CD14-positive monocyte (primary cell): ENCODE data around the gene CYP21A2. TPM values are rescaled to one million over a fixed set of nuclear protein-coding genes. Genes with fewer than 3 reads are reported as not detected.

Source experiments
- DNase-seq, 3 donors: peaks; one replicate each; pipeline ENCODE4 v3.0.0-alpha.2; 2011 to 2022
- H2AFZ ChIP-seq: 2 replicates; pipeline ENCODE4 v1.6.0; 2012; ENCODE audit warnings: mild to moderate bottlenecking, low read depth, low read length, inconsistent platforms; ENCODE audit not compliant: insufficient read depth, poor library complexity, severe bottlenecking
- H3K27ac ChIP-seq, 2 donors: 1 replicate in 1 of 2; 2 replicates in 1 of 2; pipeline ENCODE4 v1.5.1; 2012 to 2013; ENCODE audit warnings: low read length in 2 of 2, control low read depth in 1 of 2, inconsistent platforms in 1 of 2, low read depth in 1 of 2, mild to moderate bottlenecking in 1 of 2
- H3K27me3 ChIP-seq, 2 donors: one replicate each; pipeline versions ENCODE4 v1.6.0 to v1.6.1; 2011 to 2013; ENCODE audit warnings: low read length in 2 of 2; ENCODE audit not compliant: control insufficient read depth in 2 of 2, insufficient read depth in 2 of 2
- H3K36me3 ChIP-seq, 2 donors: replicated peaks in 1 of 2; 1 replicate in 1 of 2; 2 replicates in 1 of 2; pipeline versions ENCODE4 v1.5.1 to v1.6.1; 2012 to 2013; ENCODE audit warnings: low read length in 2 of 2, control low read depth in 1 of 2, inconsistent platforms in 1 of 2, mild to moderate bottlenecking in 1 of 2; ENCODE audit not compliant: insufficient read depth in 2 of 2, control insufficient read depth in 1 of 2
- H3K4me1 ChIP-seq, 2 donors: 1 replicate in 1 of 2; 2 replicates in 1 of 2; pipeline versions ENCODE4 v1.5.1 to v1.6.1; 2012 to 2013; ENCODE audit warnings: low read length in 2 of 2, control low read depth in 1 of 2, inconsistent platforms in 1 of 2, mild to moderate bottlenecking in 1 of 2, moderate library complexity in 1 of 2; ENCODE audit not compliant: insufficient read depth in 2 of 2, control insufficient read depth in 1 of 2
- H3K4me2 ChIP-seq: replicated peaks from 2 replicates; pipeline ENCODE3; 2012; ENCODE audit warnings: low read length, moderate library complexity, mild to moderate bottlenecking; ENCODE audit not compliant: poor library complexity, severe bottlenecking; ENCODE audit errors: extremely low read depth
- H3K4me3 ChIP-seq, 3 experiments: fragments of 200-600 bp in 1 of 3; sonication (generic) in 1 of 3; replicated peaks in 1 of 3; 1 replicate in 2 of 3; 2 replicates in 1 of 3; pipeline ENCODE4 v1.5.1; 2011 to 2013; ENCODE audit warnings: low read length in 3 of 3, mild to moderate bottlenecking in 3 of 3, control low read depth in 2 of 3, low read depth in 2 of 3, inconsistent platforms in 1 of 3, moderate library complexity in 1 of 3
- H3K79me2 ChIP-seq: 2 replicates; pipeline ENCODE4 v1.6.0; 2012; ENCODE audit warnings: mild to moderate bottlenecking, control low read depth, inconsistent platforms, low read length, moderate library complexity; ENCODE audit not compliant: insufficient read depth
- H3K9ac ChIP-seq: 2 replicates; pipeline ENCODE4 v1.6.0; 2017; ENCODE audit warnings: low read length, mild to moderate bottlenecking; ENCODE audit not compliant: insufficient read depth, poor library complexity, severe bottlenecking
- H3K9me3 ChIP-seq, 2 donors: replicated peaks in 1 of 2; 1 replicate in 1 of 2; 2 replicates in 1 of 2; pipeline versions ENCODE4 v1.5.1 to v1.6.1; 2012 to 2013; ENCODE audit warnings: low read length in 2 of 2, control low read depth in 1 of 2; ENCODE audit not compliant: control insufficient read depth in 1 of 2, insufficient read depth in 1 of 2
- H4K20me1 ChIP-seq: 2 replicates; pipeline ENCODE4 v1.6.0; 2012; ENCODE audit warnings: mild to moderate bottlenecking, low read length, control low read depth, moderate library complexity; ENCODE audit not compliant: insufficient read depth
- H3K27ac Mint-ChIP-seq, 7 donors: one replicate each; pipeline ENCODE4 v1.8.0; 2020; ENCODE audit warnings: mild to moderate bottlenecking in 7 of 7, mixed read lengths in 7 of 7, moderate library complexity in 6 of 7, inconsistent platforms in 2 of 7
- H3K27me3 Mint-ChIP-seq, 3 donors: one replicate each; pipeline ENCODE4 v1.8.0; 2021 to 2022; ENCODE audit warnings: low read depth in 3 of 3, mild to moderate bottlenecking in 3 of 3, mixed read lengths in 3 of 3, moderate library complexity in 3 of 3, inconsistent platforms in 1 of 3
- H3K36me3 Mint-ChIP-seq, 2 donors: one replicate each; pipeline ENCODE4 v1.8.0; 2020; ENCODE audit warnings: mixed read lengths in 2 of 2, inconsistent platforms in 1 of 2, mild to moderate bottlenecking in 1 of 2
- H3K4me1 Mint-ChIP-seq: one replicate; pipeline ENCODE4 v1.8.0; 2020; ENCODE audit warnings: mild to moderate bottlenecking, mixed read lengths
- H3K4me3 Mint-ChIP-seq, 2 donors: one replicate each; pipeline ENCODE4 v1.8.0; 2020; ENCODE audit warnings: mild to moderate bottlenecking in 2 of 2, mixed read lengths in 2 of 2, moderate library complexity in 1 of 2
- H3K9me3 Mint-ChIP-seq, 7 donors: one replicate each; pipeline ENCODE4 v1.8.0; 2020 to 2022; ENCODE audit warnings: mixed read lengths in 7 of 7, mild to moderate bottlenecking in 6 of 7, moderate library complexity in 6 of 7, inconsistent platforms in 2 of 7
- WGBS: methylation state at CpG from one replicate; pipeline ENCODE4 v1.1.5; 2013; ENCODE audit warnings: missing lambda C conversion rate; ENCODE audit not compliant: insufficient coverage; 5-methylcytosine and 5-hydroxymethylcytosine counted together
- intact Hi-C, 2 donors: fragments of 100-400 bp; cut with micrococcal nuclease; formaldehyde crosslinking; loops; one replicate each; pipeline versions ENCODE4 v1.15.0 to v1.15.1; 2023
- polyA plus RNA-seq, 3 donors: library from polyadenylated mRNA; depleted of rRNA in 1 of 3; unstranded in 2 of 3; stranded (reverse) in 1 of 3; fragments of 300-500 nt in 2 of 3; fragments of >200 nt in 1 of 3; fragmentation: Illumina TruSeq in 2 of 3; gene quantifications; 1 replicate in 2 of 3; 2 replicates in 1 of 3; pipeline ENCODE4 v1.2.3, GENCODE V29; 2012 to 2021
- TF ChIP-seq, protein P1 (sequence below): fragments of 200-600 bp; IDR thresholded peaks from one replicate; pipeline ENCODE4 v1.8.0; 2022; ENCODE audit warnings: antibody characterized with exemption, mild to moderate bottlenecking

Gene CYP21A2
- polyA plus RNA-seq, 3 donors, result 0.16 TPM; not detected in 2

DNA sequence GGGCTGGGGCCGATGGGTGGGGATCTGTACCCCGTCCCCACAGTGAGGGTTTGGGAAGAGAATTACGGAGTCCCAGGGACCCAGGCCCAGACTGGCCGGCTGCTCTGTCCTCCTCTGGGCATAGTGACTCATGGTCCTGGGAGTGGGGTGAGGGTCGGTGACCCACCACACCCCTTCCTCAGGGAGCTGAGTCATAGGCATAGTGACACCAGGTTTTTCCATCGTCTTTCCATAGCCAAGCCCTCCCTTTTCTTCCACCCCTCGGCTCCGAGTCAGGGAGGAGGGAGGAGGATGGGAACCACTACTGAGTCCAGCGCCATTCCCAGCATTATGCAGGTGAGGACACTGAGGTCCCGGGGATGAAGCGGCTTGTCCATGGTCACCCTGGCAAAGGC, 8.9 kb downstream of the CYP21A2 start:
- intact Hi-C loops, result no loop called here
- TF ChIP-seq, protein P1, sequence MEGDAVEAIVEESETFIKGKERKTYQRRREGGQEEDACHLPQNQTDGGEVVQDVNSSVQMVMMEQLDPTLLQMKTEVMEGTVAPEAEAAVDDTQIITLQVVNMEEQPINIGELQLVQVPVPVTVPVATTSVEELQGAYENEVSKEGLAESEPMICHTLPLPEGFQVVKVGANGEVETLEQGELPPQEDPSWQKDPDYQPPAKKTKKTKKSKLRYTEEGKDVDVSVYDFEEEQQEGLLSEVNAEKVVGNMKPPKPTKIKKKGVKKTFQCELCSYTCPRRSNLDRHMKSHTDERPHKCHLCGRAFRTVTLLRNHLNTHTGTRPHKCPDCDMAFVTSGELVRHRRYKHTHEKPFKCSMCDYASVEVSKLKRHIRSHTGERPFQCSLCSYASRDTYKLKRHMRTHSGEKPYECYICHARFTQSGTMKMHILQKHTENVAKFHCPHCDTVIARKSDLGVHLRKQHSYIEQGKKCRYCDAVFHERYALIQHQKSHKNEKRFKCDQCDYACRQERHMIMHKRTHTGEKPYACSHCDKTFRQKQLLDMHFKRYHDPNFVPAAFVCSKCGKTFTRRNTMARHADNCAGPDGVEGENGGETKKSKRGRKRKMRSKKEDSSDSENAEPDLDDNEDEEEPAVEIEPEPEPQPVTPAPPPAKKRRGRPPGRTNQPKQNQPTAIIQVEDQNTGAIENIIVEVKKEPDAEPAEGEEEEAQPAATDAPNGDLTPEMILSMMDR, result no peak
- Histone ChIP-seq H2AFZ (no peak overlapping the region), H3K9ac (no peak overlapping the region), H3K79me2 (no peaks in the 10 kb centered on the region), H3K4me1 (no peaks in the 10 kb centered on the region), H3K27ac (no peak overlapping the region), H4K20me1 (no peaks in the 10 kb centered on the region), H3K4me2 (no peak overlapping the region), H3K4me3 (no peak overlapping the region), H3K36me3 (no peaks in the 10 kb centered on the region), H3K9me3 (no peaks in the 10 kb centered on the region), H3K27me3 (no peaks in the 10 kb centered on the region)
- Mint-ChIP-seq H3K9me3 (no peaks in the 10 kb centered on the region), H3K27ac (no peak overlapping the region), H3K36me3 (no peaks in the 10 kb centered on the region), H3K27me3 (peaks cover 1 to 3% (median 2%) of the 10 kb centered on the region in 3 donors), H3K4me3 (no peak overlapping the region), H3K4me1 (peaks cover 4% of the 10 kb centered on the region)
- 94% methylated on average over 6 of the region's 11 CpGs for WGBS
- peak in 1 of 3 donors; percentile 24 for DNase-seq

DNA sequence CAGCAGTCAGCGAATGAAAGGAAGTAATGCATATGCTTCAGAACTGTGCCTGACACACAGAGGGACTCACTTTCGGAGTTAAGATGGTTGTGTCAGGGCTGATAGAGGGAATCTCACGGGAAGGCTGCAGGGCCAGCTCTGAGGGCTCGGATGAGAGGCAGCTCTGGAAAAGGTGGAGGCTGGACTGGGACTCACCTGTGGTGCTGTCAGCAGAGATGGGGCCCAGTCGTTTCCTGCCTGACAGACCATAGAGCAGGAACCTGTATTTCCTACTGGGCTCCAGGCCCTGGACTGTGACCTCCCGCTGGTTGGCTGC, 9.3 kb downstream of the CYP21A2 start:
- no peak overlapping the region for H3K4me3 ChIP-seq
- H3K27me3 ChIP-seq, result no peaks in the 10 kb centered on the region
- no peaks in the 10 kb centered on the region for H3K36me3 ChIP-seq
- Mint-ChIP-seq H3K4me1 (peaks cover 4% of the 10 kb centered on the region), H3K4me3 (no peak overlapping the region), H3K27ac (no peak overlapping the region), H3K27me3 (peaks cover 1 to 3% (median 2%) of the 10 kb centered on the region in 3 donors), H3K36me3 (no peaks in the 10 kb centered on the region), H3K9me3 (no peaks in the 10 kb centered on the region)
- no peak overlapping the region for H3K4me2 ChIP-seq
- no peak overlapping the region for H3K9ac ChIP-seq
- no peaks in the 10 kb centered on the region for H3K9me3 ChIP-seq
- H4K20me1 ChIP-seq, result no peaks in the 10 kb centered on the region
- intact Hi-C loops, result no loop called here
- H3K27ac ChIP-seq, result no peak overlapping the region
- H2AFZ ChIP-seq, result no peak overlapping the region
- H3K4me1 ChIP-seq, result no peaks in the 10 kb centered on the region
- DNase-seq, result no peak
- WGBS, result 77% methylated on average over 6 of the region's 6 CpGs
- H3K79me2 ChIP-seq, result no peaks in the 10 kb centered on the region
- TF ChIP-seq, protein P1, result no peak
